HG03521 (cell line): ENCODE data around the gene AEBP2.

Experiments
- ATAC-seq: cut with Tn5 transposase; IDR thresholded peaks from one replicate; pipeline ENCODE4 v1.9.1; 2021; ENCODE audit warnings: mild to moderate bottlenecking, moderate library complexity; ENCODE audit not compliant: unreplicated experiment

AEBP2 gene

DNA sequence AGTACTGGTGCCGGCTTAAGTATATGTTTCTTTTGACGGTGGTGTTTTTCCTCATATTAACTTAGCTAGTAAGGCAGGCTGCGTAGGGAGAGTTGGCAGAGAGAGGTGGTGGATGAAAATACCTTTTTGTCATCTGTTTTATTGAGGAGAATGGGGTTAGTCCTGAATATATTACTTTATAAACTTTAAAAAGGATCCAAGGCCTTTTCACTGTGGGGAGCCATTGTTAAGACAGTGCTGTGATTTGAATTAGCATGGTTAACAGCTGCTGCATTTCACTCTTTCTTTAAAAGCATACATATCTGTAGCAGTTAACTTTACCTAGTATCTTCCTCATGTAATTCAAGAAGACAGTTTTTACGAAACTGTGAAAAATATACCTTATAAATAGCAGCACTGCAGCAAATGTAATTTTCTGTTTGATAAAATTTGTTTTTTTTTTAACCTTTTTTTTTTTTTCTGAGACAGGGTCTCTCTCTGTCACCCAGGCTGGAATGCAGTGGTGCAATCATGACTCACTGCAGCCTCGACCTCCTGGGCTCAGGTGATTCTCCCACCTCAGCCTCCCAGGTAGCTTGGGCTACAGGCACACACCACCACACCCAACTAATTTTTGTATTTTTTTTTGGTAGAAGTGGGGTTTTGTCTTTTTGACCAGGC, 57.1 kb downstream of the AEBP2 start:
- no peak for ATAC-seq

DNA sequence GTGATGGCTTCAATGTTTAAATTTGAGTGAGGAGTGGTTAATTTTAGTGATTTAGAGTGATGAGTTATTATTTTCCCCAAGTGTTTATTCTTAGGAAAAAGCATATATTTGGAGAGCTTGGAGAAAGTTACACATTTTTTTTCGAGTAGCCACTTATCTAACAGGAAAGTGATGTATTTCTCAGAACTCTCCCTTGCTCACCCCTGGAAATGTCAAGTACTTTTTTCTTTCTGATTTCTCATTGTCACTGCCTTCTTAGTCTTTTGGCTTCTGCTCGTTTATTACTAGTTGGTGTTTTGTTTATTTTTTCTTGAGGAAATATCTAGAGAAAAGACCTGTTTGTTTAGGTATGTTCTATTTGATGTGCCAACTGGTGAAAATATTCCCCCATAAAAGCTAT, 58.8 kb downstream of the AEBP2 start:
- ATAC-seq = no peak

DNA sequence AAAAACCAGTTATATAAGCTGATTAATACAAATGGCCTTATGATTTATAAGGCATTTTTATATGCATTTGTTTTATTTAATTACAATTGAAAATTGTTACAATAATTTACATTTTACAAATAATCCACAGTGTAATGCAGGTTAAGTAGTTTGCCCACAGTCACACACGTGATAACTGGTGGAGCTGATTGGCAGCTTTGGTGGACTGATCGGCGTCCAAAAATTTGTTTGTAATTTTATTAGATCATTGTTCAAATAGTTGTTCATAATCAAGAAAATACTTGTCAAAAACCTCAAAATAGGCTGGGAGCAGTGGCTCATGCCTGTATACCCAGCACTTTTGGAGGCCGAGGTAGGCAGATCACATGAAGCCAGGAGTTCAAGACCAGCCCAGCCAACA, 59.7 kb downstream of the AEBP2 start:
- ATAC-seq = no peak

DNA sequence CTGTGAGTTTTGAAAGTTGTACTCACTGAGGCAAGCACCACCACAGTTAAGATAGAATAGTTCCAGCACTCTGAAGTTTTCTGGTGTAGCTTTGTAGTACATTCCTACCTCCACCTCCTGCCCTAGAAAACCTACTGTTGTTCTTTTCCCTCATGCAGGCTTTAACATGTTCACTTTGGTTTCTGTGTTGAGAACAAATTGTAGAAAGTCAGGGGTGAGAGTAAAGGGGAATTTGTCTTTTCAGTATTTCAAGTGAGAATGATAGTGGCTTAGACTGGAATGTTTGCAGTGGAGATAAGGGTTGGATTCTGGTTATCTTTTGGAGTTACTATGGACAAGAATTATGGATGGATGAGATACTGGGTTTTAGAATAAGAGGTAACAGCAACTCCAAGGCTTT, 67.2 kb downstream of the AEBP2 start:
- no peak for ATAC-seq

DNA sequence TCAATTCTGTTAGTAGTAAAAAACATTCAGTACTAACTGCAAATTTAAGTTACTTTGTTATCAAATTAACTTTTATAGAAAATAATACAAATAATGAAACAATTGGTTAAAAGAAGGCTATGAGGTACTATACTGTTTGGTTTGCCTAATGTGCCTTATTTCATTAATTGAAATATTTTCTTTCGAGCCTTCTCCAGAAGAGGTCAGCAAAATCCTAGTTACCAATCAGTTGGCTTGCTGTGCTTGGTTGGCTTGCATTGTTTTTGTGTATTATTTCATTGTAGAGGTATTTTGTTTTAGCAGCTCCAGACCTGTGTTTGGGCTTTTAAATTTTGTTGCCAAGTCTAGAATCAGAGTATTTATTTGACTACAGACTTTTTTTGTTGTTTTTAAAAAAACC, 68.5 kb downstream of the AEBP2 start:
- no peak for ATAC-seq

DNA sequence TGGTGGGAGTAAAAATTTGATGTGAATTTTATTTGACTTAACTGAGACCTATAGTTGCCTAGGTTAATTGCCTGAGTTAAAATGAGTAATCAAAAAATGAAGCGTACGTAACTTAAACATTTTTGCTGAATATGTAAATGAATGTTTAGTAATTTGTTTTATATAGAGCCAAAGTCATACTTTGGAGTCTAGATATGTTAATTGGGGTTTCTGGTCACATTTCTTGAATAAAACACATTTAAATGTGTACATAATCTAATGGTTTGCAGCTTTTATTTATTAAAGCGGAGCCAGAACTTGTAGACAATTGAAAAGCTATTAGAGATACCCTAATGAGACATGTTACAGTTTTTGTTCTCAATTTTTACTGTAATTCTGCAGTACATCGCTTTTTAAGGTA, 71.2 kb downstream of the AEBP2 start:
- ATAC-seq = no peak

DNA sequence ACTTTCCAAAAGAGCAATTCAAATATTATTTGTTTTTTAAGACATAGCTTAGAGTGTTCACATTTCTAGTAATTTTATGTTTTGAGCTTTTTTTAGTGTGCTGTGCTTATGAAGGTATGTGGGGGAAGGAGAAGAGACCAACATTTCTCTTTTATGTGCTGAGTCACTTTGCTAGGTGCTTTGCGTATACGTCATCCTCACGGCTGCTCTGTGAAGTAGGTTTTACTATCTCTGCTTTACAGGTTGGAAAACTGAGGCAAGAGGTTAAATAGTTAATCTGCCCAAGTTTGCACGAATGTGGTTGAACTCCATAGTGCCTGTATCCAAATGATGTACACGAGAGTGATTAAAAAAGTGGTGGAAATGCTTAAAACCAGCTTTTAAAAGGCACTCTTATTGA, 75.9 kb downstream of the AEBP2 start:
- no peak for ATAC-seq

DNA sequence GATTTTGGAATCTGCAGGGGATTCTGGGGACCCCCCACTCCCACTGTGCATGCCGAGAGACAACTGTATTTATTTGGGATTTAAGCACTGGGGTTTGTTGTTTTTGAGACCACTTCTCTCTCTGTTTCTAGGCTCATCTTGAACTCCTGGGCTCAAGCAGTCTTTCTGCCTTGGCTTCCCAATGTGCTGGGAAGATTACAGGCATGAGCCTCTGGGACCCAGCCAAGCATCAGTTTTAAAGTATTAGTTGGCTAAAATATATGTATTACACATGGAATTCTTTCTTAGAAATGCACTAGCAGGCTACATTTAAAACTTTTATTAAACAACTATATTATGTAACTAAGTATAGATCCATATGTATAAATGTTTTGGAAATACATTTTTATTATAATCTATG, 78.3 kb downstream of the AEBP2 start:
- no peak for ATAC-seq

DNA sequence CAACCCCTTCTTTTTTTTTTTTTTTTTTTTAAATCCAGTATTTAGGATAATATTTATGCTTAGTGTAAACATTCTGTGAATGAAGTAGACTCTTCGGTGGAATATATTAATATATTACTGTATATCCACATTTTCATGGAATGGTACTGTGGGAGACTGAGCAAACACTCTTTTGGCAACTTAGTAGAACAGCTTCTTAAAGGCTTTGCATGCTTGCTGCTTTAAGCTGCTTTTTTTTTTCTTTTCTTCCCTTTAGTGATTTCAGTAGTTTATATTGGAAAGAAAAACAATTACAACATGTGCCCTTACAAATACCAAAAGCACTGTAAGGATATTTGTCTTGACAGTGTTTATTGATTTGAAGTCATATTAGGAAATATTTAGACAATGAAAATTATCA, 78.9 kb downstream of the AEBP2 start:
- ATAC-seq = no peak

DNA sequence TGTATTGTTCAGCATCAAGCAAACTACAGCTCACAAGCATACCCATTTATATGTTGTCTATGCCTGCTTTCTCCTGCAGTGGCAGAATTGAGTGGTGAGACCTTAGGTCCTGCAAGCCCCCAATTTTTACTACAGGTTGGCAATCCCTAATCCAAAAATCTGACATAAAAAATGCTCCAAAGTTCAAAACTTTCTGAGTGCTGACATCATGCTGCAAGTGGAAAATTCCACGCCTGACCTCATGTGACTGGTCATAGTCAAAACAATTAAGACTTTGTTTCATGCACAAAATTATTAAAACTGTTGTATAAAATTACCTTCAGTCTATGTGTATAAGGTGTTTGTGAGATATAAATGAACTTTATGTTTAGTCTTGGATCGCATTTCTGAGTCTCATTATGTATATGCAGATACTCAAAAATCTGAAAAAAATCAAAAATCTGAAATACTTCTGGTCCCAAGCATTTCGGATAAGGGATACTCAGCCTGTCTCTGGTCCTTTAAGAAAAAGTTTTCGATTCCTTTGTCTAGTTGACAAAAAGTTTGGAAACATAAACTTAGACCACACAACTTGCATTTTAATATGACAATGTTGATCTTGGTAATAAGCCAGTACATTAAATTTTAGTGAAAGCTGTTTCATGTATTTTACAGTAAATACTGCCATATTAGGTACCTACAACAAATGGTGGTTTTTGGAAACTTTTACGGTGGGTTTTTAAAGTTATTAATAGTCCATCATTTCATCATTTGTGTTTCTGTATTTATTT, 81.5 kb downstream of the AEBP2 start:
- no peak for ATAC-seq

DNA sequence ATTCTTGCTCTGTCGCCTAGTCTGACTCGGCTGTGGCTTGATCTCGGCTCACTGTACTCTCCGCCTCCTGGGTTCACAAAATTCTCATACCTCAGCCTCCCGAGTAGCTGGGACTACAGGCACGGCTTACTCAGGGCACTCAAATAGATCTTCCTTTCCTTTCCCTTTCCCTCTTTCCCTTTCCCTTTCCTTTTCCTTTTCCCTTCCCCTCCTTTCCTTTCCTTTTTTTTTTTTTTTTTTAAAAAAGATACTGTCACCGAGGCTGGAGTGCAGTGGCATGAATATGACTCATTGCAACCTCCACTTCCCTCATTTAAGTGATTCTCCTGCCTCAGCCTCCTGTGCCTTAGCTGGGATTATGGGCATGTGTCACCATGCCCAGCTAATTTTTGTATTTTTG, 86.0 kb downstream of the AEBP2 start:
- ATAC-seq = no peak

DNA sequence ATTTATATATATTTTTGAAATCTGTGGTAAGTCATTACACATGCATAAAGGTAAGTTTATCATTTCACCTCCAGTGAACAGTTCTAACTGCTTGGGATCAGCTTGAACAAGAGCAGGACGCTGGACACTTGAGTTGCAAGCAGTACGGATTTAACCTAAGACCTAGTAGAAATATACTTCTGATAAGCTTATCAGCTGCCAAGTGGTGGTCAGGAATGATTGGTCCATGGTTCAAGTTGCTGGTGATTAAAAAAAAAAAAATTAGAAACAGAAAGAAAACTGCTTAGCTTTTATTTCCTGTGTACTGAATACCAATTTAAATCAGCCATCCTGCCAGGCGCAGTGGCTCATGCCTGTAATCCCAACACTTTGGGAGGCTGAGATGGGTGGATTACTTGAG, 88.6 kb downstream of the AEBP2 start:
- ATAC-seq = no peak

DNA sequence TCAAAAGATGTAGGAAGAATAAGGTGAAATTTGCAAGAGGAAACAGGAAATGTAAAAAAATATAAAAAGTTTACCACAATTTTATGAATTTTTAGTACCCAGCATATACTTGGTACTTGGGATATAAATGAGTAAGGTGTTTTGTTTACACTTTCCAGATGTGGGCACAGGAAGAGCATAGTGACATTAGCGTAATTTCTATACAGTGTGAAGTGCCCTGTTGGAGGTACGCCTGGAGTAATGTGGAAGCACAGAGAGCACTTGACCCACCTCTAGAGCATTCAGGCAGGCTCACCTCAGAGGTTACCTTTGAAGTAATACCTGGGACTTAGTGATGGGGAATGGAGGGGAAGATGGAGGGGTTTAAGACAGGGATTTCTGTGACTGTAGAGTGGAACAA, 89.5 kb downstream of the AEBP2 start:
- no peak for ATAC-seq

DNA sequence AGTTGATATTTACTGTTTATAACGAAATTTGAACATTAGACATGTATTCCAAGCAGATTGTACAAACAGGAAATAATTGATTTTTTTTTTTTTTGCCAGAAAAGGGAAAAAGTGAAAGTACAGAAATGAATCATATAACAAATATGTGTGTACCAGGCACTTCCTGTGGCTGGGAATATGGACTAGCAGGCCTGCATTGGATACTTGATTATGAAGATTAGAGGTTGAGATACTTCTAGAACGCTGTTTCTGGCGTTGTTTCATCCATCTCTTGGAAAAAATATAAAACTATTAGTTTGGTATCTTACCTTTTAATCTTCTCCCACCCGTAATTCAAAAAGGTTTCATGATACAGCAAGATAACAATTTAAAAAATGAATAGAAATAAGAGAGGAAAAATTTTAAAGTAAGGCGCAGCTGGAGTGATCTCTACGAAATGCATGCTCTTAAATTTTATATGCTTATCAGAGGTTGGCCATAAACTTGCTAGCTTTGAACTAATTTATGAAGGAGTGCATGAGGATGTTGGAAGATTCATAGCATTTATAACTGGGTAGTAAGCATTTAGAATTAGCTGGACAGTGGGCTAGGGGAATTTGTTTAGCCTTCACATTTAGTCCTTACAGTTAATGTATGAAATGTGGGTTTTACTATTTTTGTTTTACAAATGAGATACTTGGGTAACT, 90.8 kb downstream of the AEBP2 start:
- ATAC-seq = no peak

DNA sequence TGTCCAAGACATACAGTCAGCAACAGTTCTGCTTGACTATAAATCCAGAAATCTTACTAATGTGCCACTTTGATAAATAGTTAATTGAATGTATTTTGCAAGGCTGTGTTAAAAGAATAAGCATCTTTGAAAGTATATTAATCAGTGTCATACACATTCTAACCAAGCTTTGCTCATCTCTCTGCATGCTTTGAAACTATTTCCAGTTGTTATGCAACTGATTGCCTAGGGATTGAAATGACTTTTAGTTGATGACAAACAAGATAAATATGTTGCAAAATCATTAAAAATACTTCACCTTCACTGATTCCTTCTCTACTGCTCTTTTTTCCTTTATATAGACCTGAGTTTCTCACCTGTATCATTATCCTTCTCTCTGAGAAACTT, 91.3 kb downstream of the AEBP2 start:
- ATAC-seq = no peak

DNA sequence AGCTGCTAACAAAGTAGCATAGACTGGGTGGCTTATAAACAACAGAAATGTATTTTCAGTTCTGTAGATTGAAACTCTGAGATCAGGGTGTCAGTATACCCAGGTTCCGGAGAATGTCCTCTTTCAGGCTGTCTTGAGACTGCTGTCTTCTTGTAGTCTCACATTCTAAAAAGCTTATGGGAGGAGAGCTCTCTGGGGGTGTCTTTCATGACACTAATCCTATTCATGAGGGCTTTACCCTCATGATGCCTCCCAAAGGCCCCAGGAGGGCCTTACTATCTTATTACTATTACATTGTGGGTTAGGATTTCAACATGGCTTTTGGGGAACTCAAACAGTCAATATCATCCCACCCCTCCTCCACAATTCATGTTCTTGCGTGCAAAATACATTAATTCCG, 94.3 kb downstream of the AEBP2 start:
- no peak for ATAC-seq

DNA sequence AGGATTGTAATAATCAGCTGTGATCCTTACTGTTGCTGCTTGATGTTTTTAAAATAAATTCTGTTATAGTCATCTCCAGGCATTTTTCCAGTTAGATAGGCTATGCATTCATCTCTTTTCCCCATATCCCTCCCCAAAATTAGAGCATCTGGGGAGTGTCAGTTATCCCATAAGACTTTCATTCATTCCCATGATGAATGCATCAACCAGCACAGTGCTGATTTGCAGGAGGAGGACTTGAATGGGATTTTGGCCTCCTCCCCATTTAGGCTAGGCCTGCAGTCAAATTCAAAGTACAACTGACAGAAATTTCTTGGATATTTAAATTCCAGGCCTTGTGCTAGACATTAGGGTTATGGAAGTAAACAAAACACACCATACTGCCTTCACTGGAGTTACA, 99.8 kb downstream of the AEBP2 start:
- ATAC-seq = no peak

DNA sequence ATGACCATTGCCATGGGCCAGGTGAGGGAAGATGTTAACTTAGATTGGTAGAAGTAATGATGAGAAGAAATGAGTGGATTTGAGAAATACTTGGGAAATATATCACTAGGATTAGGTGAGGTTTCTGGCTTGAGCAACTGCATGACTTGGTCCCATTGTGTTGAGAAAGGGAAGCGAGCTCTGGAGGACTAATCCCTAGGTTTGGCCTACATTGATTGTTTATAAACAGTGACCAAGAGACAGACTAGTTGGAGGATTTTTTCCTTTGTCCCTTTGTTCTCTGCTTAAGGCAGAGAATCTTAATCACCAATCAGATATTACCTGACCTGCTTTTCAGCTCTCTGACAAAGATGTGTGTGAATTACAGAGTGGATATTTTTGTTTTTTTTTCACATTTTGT, 100.5 kb downstream of the AEBP2 start:
- ATAC-seq = no peak

DNA sequence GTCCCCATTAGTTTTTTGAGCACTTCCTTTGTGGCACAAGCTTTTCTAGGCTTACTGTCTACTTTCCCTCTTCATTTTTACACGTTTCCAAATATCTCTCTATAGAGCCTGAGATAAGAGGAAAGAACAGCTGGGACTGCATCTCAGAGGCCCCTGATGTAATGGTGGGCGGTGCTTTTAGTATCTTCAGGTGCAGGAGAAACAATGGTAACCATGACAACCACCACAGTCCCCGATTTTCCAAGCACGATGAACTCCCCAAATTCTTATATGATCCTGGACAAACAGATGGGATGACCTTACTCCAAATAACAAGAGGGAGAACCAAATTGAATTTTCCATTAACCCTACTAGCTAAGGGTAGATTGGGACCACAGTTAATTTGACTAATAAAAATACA, 103.3 kb downstream of the AEBP2 start:
- no peak for ATAC-seq

DNA sequence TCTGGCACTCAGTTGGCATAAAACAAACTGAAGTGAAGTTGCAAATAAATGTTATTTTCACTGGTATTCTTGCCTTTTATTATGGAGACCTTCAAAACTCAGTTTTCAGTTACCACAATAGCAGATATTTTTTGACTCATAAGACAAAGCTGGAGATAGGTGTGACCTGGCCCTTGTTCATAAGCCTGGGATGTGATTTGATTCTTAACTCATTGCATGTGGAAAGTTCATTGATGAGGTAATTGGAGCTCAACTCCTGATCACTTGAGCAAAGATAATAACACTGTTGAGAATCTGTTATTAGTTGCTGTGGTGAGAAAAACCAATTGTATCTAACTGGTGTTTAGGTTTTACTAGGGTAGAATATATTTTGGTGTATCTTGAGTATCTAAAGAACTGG, 105.1 kb downstream of the AEBP2 start:
- no peak for ATAC-seq

DNA sequence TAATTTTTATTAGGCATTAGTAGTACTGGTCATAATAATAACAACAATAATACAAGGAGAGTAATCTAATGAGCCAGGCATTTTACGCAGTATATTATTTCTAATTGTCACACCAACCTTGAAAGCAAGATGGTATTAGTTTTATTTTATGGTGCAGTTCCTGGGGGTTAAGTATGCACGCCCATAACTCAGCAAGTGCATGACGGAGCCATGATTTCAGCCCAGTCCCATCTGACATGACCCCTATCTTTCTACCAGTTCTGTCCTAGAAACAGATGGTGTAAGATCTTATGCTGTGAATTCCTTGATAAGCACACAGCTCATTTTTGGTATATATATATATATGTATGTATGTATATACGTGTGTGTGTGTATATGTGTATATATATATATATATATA, 106.0 kb downstream of the AEBP2 start:
- ATAC-seq = no peak

DNA sequence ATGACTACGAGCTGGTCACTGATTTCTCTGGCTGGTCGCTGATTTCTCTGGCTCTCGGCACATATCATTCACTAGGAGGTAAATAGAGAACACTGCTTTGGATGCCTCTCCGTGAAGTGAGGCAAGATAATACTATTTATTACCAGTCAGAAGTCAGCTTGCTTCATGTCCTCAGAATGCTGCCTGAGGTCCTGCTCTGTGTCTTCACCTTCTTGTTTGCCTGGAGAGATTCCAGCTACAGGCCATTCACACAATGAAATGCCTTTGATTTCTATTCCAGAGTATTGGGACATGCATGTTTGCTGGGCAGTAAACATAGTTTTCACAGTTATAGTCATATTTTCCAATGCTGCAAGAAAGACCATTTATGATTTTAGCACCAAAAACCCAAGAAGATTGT, 106.7 kb downstream of the AEBP2 start:
- no peak for ATAC-seq
